ENCODE results near the gene ZNF70.
A peak's percentile ranks its signal among the peaks of the same experiment; 100 is the strongest.

Gene ZNF70

DNA sequence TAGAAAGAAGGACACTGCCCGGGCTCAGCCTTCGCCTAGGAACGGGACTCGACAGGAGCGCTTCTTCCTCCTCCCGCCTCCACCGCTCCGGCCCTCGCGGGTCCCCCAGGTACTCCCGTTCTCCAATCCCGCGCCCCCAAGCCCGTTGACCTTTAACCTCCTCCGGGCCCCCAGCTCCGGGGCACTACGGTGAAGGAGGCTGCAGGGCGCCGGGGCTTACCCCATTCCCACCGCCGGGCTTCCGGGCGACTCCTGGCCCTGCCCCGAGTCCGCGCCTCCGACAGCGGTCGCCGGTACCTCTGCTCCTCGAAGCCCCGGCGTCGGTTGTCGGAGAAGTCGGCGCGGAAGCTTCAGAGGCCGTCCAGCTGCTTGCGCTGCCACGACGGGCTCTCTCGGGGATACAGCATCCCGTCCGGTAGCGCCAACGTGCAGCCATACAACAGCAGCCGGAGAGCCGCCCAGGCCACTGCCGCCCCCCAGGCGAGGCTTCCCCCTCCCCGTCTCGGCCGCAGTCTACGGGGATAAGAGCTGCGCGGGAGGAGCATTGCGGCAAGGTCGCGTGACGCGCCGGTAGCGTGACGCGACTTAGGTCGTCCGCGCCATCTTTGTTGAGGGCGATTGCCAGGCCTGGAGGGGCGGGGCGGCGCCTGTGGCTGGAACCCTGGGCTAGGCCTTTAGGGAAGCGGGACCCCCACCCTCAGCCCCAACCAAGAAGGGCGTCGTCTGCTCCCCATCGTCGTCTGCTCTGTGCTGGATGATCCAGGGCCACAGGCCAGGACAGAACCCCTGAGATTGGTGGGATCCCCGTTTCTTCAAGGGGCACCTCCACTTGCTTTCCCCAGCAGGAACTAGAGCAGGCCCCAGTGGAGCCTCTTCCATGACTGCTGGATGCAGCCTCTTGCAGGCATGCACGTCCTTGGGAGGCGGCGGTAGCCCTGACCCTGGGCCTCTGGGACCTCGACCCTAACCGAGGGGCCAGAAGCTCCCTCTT is 33.8 kb downstream of the ZNF70 start:
- peak; percentile 93 for DNase-seq (ENCODE audit: low spot score)

- DNase-seq (ENCODE audit: low spot score): no peak
These were observed 35.0 kb downstream of the ZNF70 start for GRCh38 chr22:23715806-23716375.

GRCh38 chr22:23714596-23715578 is 36.0 kb downstream of the ZNF70 start:
- no peak for DNase-seq (ENCODE audit: low spot score)

DNA sequence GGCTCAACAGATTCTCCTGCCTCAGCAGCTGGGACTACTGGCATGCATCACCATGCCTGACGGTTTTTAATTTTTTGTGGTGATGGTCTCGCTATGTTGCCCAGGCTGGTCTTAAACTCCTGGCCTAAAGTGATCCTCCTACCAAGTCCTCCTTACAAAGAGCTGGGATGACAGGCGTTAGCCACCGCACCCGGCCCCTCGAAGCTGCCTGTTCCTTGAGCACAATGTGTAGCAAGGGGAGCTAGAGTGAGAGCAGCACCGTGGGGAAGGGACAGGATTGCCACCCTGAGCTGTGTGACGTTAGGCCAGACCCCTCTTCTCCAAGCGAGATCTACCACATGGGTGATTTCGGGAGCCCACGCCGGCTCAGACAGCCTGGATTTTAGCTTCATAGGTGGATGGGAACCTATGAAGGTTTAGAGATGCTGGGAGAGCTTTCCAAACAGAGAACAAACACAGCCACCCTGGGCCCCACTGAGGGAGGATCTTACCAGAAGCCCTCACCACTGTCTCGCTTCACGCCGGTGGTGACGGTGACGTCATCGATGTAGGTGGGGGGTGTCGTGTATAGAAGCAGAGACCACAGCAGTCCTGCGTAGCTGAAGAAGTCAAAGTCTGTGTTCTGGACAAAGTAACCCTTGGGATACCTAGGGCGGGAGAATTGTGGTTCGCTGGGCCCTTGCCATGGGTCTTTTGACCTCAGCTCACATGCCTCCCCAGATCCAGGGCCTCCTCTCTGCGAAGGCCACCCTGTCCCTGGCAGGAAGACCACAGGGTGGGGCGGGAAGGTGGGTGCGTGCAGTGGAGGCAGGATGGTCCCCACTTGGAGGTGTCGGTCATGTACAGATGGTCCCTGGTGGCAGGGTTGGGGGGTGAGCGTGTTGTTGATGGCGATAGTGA is 37.0 kb downstream of the ZNF70 start:
- no peak for DNase-seq (ENCODE audit: low spot score)

- no peak for DNase-seq (ENCODE audit: low spot score)
These were observed 38.7 kb downstream of the ZNF70 start for GRCh38 chr22:23712256-23712655.

DNA sequence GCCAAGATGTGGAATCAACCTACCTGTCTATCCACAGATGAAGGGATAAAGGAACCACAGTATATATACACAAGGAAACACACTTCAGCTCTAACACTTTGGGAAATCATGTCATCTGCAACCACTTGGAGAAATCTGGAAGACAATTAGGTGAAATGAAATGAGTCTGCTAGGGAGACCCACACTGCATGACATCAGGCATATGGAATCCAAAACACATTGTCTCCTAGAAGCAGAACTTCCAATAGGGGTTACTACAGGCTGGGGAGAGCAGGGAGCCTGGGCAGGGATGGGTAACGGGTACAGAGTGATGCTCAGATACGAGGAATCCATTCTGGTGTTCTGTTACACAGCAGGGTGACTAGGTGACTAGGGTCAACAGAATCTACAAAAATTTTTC is 41.8 kb downstream of the ZNF70 start:
- no peak for DNase-seq (ENCODE audit: low spot score)

- no peak for DNase-seq (ENCODE audit: low spot score)
These were observed 42.6 kb downstream of the ZNF70 start for GRCh38 chr22:23708270-23708669.

DNA sequence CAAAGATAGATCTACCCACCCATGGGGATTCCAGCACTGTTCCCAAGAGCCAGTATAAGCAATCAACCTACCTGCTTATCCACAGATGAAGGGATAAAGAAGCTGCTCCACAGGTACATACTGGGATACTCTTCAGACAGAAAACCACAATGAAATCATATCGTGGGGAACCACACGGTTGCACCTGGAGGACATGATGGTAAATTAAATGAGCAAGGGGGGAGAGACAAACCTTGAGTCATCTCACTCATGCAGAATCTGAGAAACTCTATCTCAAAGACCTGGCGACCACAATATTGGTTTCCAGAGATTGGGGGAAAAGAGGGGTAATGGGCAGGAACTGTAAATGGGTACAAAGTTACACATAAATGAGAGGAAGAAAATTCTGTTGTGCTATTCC is 45.6 kb downstream of the ZNF70 start:
- no peak for DNase-seq (ENCODE audit: low spot score)

- no peak for DNase-seq (ENCODE audit: low spot score)
These were observed 46.1 kb downstream of the ZNF70 start for GRCh38 chr22:23704829-23705228.

DNA sequence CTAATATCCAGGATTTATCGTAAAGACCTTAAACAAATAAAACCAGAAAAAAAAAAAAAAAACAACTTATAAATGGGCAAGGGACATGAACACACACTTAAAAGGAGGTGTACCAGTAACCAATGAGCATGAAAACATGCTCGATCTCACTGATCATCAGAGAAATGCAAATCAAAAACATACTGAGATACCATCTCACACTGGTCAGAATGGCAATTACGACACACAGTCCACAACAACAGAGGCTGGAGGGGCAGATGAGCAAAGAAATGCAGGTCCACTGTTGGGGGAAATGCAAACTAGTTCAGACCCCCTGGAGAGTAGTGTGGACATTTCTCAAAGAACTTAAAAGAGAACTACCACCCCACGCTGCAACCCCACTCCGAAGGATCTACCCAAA is 46.9 kb downstream of the ZNF70 start:
- DNase-seq (ENCODE audit: low spot score): no peak

DNA sequence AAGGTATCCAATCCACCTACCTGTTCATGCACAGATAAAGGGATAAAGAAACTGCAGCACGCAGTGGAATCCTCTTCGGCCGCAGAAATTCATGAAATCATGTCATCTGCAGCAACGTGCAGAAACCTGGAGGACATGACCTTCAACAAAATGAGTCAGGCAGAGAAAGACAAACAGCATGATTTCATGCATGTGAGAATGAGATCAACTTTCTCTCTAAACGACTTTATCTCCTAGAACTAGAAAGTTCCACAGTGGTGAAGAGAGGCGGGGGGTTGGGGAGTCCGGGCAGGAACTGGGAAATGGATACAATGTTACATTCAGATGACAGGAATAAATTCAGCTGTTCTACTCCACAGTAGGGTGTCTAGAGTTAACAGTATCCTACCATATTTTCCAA is 50.2 kb downstream of the ZNF70 start:
- DNase-seq (ENCODE audit: low spot score): no peak

GRCh38 chr22:23698673-23699235 is 52.2 kb downstream of the ZNF70 start:
- DNase-seq (ENCODE audit: low spot score): no peak

- no peak for DNase-seq (ENCODE audit: low spot score)
These were observed 52.8 kb downstream of the ZNF70 start for GRCh38 chr22:23698094-23698493.

- no peak for DNase-seq (ENCODE audit: low spot score)
These were observed 53.6 kb downstream of the ZNF70 start for GRCh38 chr22:23697031-23697970.

- DNase-seq (ENCODE audit: low spot score): no peak
These were observed 54.5 kb downstream of the ZNF70 start for GRCh38 chr22:23696326-23696851.

DNA sequence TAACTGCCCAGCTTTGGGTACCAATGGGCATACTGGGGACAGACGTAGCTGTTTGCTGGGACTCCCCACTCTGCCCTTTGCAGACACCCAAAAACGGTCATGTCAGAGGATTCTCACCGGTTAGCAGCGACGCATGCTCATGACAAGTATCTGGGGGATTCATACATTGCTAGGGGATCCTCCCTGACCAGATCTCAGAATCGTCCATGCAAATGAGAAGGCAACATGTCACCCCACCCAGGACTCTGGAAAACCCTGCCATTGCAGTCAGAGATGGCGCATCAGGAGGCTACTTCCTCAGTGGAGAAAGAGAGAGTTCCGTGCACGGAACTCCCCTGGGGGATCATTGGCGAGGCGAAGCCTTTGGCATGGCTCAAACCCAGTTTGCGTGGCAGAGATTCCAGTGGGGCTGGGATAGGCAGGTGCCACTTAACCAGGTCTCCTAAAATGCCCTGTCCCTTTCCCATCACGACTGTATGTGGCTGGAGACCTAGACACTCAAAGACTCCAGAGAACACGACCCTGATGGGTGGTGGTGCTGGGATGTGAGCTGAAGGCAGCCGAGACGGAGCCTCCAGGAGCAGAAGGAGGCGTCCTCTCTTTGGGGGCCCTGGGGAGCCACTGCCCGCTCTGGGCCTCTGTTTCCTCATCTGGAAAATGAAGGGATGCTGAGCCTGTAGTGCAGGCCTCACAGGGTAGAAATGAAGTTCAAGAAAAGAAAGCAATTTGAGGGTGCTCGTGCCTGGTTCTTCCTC is 55.2 kb downstream of the ZNF70 start:
- no peak for DNase-seq (ENCODE audit: low spot score)

DNA sequence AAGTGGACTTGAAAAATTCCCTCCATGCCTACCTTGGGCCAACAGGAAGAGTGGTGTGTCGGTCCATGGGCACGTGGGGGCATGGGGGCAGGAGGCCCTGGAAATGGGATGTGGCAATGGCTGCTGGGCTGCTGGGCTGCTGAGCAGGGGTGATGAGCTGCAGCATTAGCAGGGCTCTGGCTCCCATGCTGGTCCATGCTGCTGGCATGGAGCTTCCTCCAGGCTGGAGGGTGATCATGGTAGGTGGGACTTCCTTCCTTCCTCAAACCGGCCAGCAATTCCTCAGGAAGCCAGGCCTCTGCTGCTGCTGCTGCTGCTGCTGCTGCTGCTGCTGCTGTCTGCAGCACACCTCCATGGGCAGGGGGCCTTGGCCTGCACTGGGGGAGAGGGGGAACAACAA is 55.8 kb downstream of the ZNF70 start:
- no peak for DNase-seq (ENCODE audit: low spot score)

- no peak for DNase-seq (ENCODE audit: low spot score)
These were observed 56.8 kb downstream of the ZNF70 start for GRCh38 chr22:23693979-23694680.

Measured in hepatic stellate cell (primary cell).